ENCODE data around the gene EIF4G3.

EIF4G3 gene

DNA sequence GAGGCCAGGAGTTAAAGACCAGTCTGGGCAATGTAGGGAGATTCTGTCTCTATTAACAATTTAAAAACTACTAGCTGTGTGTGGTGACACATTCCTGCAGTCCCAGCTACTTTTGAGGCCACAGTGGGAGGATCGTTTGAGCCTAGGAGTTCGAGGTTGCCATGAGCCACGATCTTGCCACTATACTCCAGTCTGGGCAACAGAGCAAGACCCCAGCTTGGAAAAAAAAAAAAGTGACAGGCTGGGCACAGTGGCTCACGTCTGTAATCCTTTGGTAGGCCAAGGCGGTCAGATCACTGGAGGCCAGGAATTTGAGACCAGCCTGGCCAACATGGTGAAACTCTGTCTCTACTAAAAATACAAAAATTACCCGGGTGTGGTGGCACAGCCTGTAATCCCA, 416.4 kb downstream of the EIF4G3 start:
- Histone ChIP-seq H3K27me3 (ENCODE audit: insufficient read depth, poor library complexity, severe bottlenecking) (no peaks in the 10 kb centered on the region), H3K36me3 (ENCODE audit: low read depth) (peaks cover 100% of the 10 kb centered on the region), H3K4me1 (ENCODE audit: insufficient read depth, poor library complexity, severe bottlenecking) (no peaks in the 10 kb centered on the region), H3K27ac (ENCODE audit: poor library complexity, severe bottlenecking) (no peak overlapping the region), H3K9me3 (ENCODE audit: severe bottlenecking) (no peaks in the 10 kb centered on the region), H3K4me3 (ENCODE audit: severe bottlenecking) (no peak overlapping the region)
- no peak for ATAC-seq (ENCODE audit: low read depth)
- TF ChIP-seq CTCF (IDR thresholded peaks at IDR 0.05; ENCODE audit: poor library complexity, severe bottlenecking): no peak
- DNase-seq (ENCODE audit: low spot score): no peak

Data from RWPE2 (cell line).